GM12878 (cell line): ENCODE results near the gene DCC. TPM values are rescaled to one million over a fixed set of nuclear protein-coding genes. Genes with fewer than 3 reads are reported as not detected.

ENCODE experiments used
- ATAC-seq: fragments of 200-7000 bp; cut with Tn5 transposase; 3 replicates; pipeline ENCODE4 v1.9.1; 2020; ENCODE audit warnings: mild to moderate bottlenecking, moderate library complexity
- BruUV-seq: library from RNA; stranded (reverse); fragments of 400-500 nt; replicated peaks from 2 replicates; lab custom pipeline; 2021; lab: Mats Ljungman, UMichigan
- CTCF ChIA-PET: fragments of 300-600 bp; sonication (Branson Sonifier 250); formaldehyde crosslinking; extraction: SDS; loops from one replicate; lab custom pipeline; 2021; ENCODE audit warnings: inconsistent platforms; lab: Yijun Ruan, JAX
- POLR2A ChIA-PET: fragments of 350-600 bp; formaldehyde crosslinking; extraction: SDS; loops from one replicate; lab custom pipeline; 2021; ENCODE audit warnings: inconsistent platforms; lab: Charles Lee
- RAD21 ChIA-PET: fragments of 300-600 bp; sonication (Branson Sonifier 250); formaldehyde crosslinking; loops from one replicate; lab custom pipeline; 2023; ENCODE audit warnings: antibody characterized with exemption; ENCODE audit not compliant: unreplicated experiment; lab: Charles Lee
- SMC1A ChIA-PET: fragments of 300-600 bp; sonication (Branson Sonifier 250); formaldehyde crosslinking; loops from one replicate; lab custom pipeline; 2023; ENCODE audit not compliant: unreplicated experiment, uncharacterized antibody; lab: Charles Lee
- DNase-seq: peaks from one replicate; pipeline ENCODE4 v3.0.0-alpha.2; 2011; ENCODE audit warnings: low read depth, low spot score
- FAIRE-seq: peaks from 3 replicates; lab custom pipeline; 2011; peaks lifted over from hg19 to GRCh38; lab: Jason Lieb, UNC
- H2AFZ ChIP-seq: 2 replicates; pipeline ENCODE4 v1.6.0; 2011; ENCODE audit warnings: low read depth, low read length, control low read depth; ENCODE audit not compliant: control insufficient read depth
- H3K27ac ChIP-seq: 2 replicates; pipeline ENCODE4 v1.5.1; 2011; ENCODE audit warnings: control low read depth; ENCODE audit not compliant: control insufficient read depth, insufficient read depth
- H3K27me3 ChIP-seq, 2 experiments: replicated peaks in 1 of 2; 2 replicates each; pipeline versions ENCODE4 v1.6.0 to v1.6.1; 2011; ENCODE audit warnings: low read length in 1 of 2; ENCODE audit not compliant: control insufficient read depth in 2 of 2, insufficient read depth in 2 of 2
- H3K36me3 ChIP-seq, 2 experiments: 2 replicates each; pipeline ENCODE4 v1.5.1; 2011; ENCODE audit warnings: low read length in 1 of 2; ENCODE audit not compliant: control insufficient read depth in 2 of 2, insufficient read depth in 2 of 2
- H3K4me1 ChIP-seq: 2 replicates; pipeline ENCODE4 v1.6.1; 2011; ENCODE audit warnings: mild to moderate bottlenecking, low read length, moderate library complexity, mixed read lengths; ENCODE audit not compliant: control insufficient read depth, insufficient read depth
- H3K4me2 ChIP-seq: 2 replicates; pipeline ENCODE4 v1.6.0; 2011; ENCODE audit warnings: control low read depth; ENCODE audit not compliant: control insufficient read depth, insufficient read depth
- H3K4me3 ChIP-seq: fragments of 200-600 bp; sonication (generic); 2 replicates; pipeline ENCODE4 v1.5.1; 2016
- H3K79me2 ChIP-seq: 2 replicates; pipeline ENCODE4 v1.6.0; 2011; ENCODE audit warnings: low read length; ENCODE audit not compliant: control insufficient read depth, insufficient read depth
- H3K9ac ChIP-seq: 2 replicates; pipeline ENCODE4 v1.8.0; 2011; ENCODE audit warnings: low read length, control low read depth, mixed read lengths; ENCODE audit not compliant: control insufficient read depth, insufficient read depth
- H3K9me3 ChIP-seq: replicated peaks from 3 replicates; pipeline ENCODE4 v1.5.1; 2011; ENCODE audit warnings: mild to moderate bottlenecking, low read length; ENCODE audit not compliant: control insufficient read depth, insufficient read depth
- H4K20me1 ChIP-seq: 2 replicates; pipeline ENCODE4 v1.6.0; 2011; ENCODE audit not compliant: control insufficient read depth, insufficient read depth
- ATF3 ChIP-seq: IDR thresholded peaks from 2 replicates; pipeline ENCODE4 v1.6.1; 2011; ENCODE audit warnings: low read depth, mild to moderate bottlenecking, low read length, moderate library complexity, borderline replicate concordance; ENCODE audit errors: extremely low read depth
- BACH1 ChIP-seq: fragments of 450-650 bp; IDR thresholded peaks from 2 replicates; pipeline ENCODE4 v1.6.1; 2017; ENCODE audit warnings: mild to moderate bottlenecking, borderline replicate concordance
- BCL11A ChIP-seq: IDR thresholded peaks from 2 replicates; pipeline ENCODE4 v1.6.1; 2011; ENCODE audit warnings: low read depth, low read length
- DPF2 ChIP-seq: fragments of 450-650 bp; IDR thresholded peaks from 2 replicates; pipeline ENCODE4 v1.6.1; 2017; ENCODE audit warnings: mild to moderate bottlenecking
- MTA2 ChIP-seq: fragments of 450-650 bp; IDR thresholded peaks from 2 replicates; pipeline ENCODE4 v1.6.1; 2016; ENCODE audit warnings: low read depth, mild to moderate bottlenecking, moderate library complexity
- POLR2A ChIP-seq: IDR thresholded peaks from 2 replicates; pipeline ENCODE4 v1.6.1; 2011; ENCODE audit warnings: low read depth, mild to moderate bottlenecking, low read length
- SREBF2 ChIP-seq: IDR thresholded peaks from 2 replicates; pipeline ENCODE4 v1.6.1; 2012; ENCODE audit warnings: mild to moderate bottlenecking, low read length
- ZBTB4 ChIP-seq: fragments of 450-650 bp; formaldehyde crosslinking; IDR thresholded peaks from 2 replicates; pipeline ENCODE4 v1.4.0; 2022; ENCODE audit warnings: mild to moderate bottlenecking, moderate library complexity
- ZSCAN29 ChIP-seq: fragments of 450-650 bp; IDR thresholded peaks from 2 replicates; pipeline ENCODE4 v1.6.1; 2017; ENCODE audit warnings: mild to moderate bottlenecking, moderate library complexity
- WGBS: methylation state at CpG from one replicate; pipeline ENCODE4 v1.1.6; 2016; ENCODE audit warnings: low lambda C conversion rate; ENCODE audit not compliant: insufficient replicate concordance, insufficient coverage; ENCODE audit errors: missing lambda C conversion rate; 5-methylcytosine and 5-hydroxymethylcytosine counted together
- in situ Hi-C: fragments of 300-500 bp; cut with MboI; formaldehyde crosslinking; loops from 9 replicates; pipeline ENCODE4 v1.14.3; 2018; ENCODE audit warnings: mixed read lengths
- intact Hi-C: fragments of 100-400 bp; cut with micrococcal nuclease; formaldehyde crosslinking; loops from one replicate; pipeline ENCODE4 v1.14.2; 2022; ENCODE audit not compliant: unreplicated experiment
- polyA plus RNA-seq, 11 experiments: library from polyadenylated mRNA; depleted of rRNA in 4 of 11; unstranded in 6 of 11; stranded (reverse) in 5 of 11; fragments of >200 nt; fragmentation: Nextera tagmentation in 4 of 11; fragmentation: Illumina TruSeq in 1 of 11; extraction: Ambion mirVana in 4 of 11; extraction: Trizol in 1 of 11; gene quantifications; 1 replicate in 1 of 11; 2 replicates in 10 of 11; pipeline versions ENCODE4 v1.2.1 to v1.2.3, GENCODE V29; 2011 to 2016; ENCODE audit warnings: inconsistent platforms in 2 of 11, missing spikeins in 2 of 11, low read depth in 1 of 11
- total RNA-seq, 4 experiments: library from RNA; depleted of rRNA in 3 of 4; stranded (reverse); fragments of >200 nt in 3 of 4; fragmentation: Illumina TruSeq in 1 of 4; extraction: Trizol in 1 of 4; gene quantifications; 2 replicates each; pipeline versions ENCODE4 v1.2.1 to v1.2.3, GENCODE V29; 2013 to 2021

The DCC gene
- total and polyA plus RNA-seq, 10 of the 15 experiments (the other 5 are each of a cell fraction or from before 2014, with no cell fraction given) = 0.01 TPM; not detected in 9

GRCh38 chr18:53234610-53235009, 894.6 kb downstream of the DCC start:
- Histone ChIP-seq H3K9me3 (no peaks in the 10 kb centered on the region), H3K4me1 (no peaks in the 10 kb centered on the region), H3K4me2 (no peak overlapping the region), H3K36me3 (no peaks in the 10 kb centered on the region), H4K20me1 (no peaks in the 10 kb centered on the region), H2AFZ (no peak overlapping the region)
- ChIA-PET POLR2A (no interaction called here), CTCF (no interaction called here)
- FAIRE-seq (no peak), DNase-seq (no peak), ATAC-seq (no peak)
- intact Hi-C loops = no loop called here
- WGBS = 0% methylated on average over 1 of the region's 1 CpG
- in situ Hi-C loops = no loop called here
- no peak for TF ChIP-seq MTA2
- no peak for TF ChIP-seq DPF2
- no peak for TF ChIP-seq SREBF2
- no peak for TF ChIP-seq ZSCAN29
- no peak for TF ChIP-seq BACH1
- TF ChIP-seq ATF3 = no peak
- no peak for TF ChIP-seq ZBTB4 (CRISPR knock-in tag)
- no peak for TF ChIP-seq BCL11A
- TF ChIP-seq POLR2A = no peak
- TF ChIP-seq, all 136 proteins: peak for 0
- H3K4me3 ChIP-seq = no peak overlapping the region
- no TSS peak for BruUV-seq
- RAD21 ChIA-PET = no interaction called here
- H3K27ac ChIP-seq = no peak overlapping the region
- no peak overlapping the region for H3K9ac ChIP-seq
- SMC1A ChIA-PET = no interaction called here
- H3K79me2 ChIP-seq = no peaks in the 10 kb centered on the region
- no peaks in the 10 kb centered on the region for H3K27me3 ChIP-seq
